OCI-LY7 (cell line): Measurements from ENCODE around the gene SSPN. TPM values are rescaled to one million over a fixed set of nuclear protein-coding genes. Genes with fewer than 3 reads are reported as not detected.

Experiments
- BruUV-seq: library from RNA; stranded (reverse); fragments of 400-500 nt; replicated peaks from 2 replicates; lab custom pipeline; 2021; lab: Mats Ljungman, UMichigan
- CTCF ChIA-PET: fragments of 300-600 bp; sonication (Branson Sonifier 250); formaldehyde crosslinking; loops from one replicate; lab custom pipeline; 2022; ENCODE audit warnings: antibody characterized with exemption; ENCODE audit not compliant: unreplicated experiment; lab: Charles Lee
- POLR2A ChIA-PET: fragments of 300-600 bp; sonication (Branson Sonifier 250); formaldehyde crosslinking; loops from one replicate; lab custom pipeline; 2022; ENCODE audit warnings: antibody characterized with exemption; lab: Charles Lee
- DNase-seq: peaks from one replicate; pipeline ENCODE4 v3.0.0-alpha.2; 2015; ENCODE audit warnings: low spot score
- H2AFZ ChIP-seq: fragments of 200-600 bp; sonication (generic), shearing (Covaris generic); 2 replicates; pipeline ENCODE4 v1.6.1; 2014; ENCODE audit warnings: mild to moderate bottlenecking, antibody characterized with exemption, low read length, moderate library complexity
- H3K27ac ChIP-seq: fragments of 200-600 bp; sonication (generic); 2 replicates; pipeline ENCODE4 v1.5.1; 2014; ENCODE audit warnings: mixed run types, low read depth, mild to moderate bottlenecking, moderate library complexity, low read length, inconsistent platforms; ENCODE audit not compliant: poor library complexity, severe bottlenecking
- H3K36me3 ChIP-seq: fragments of 200-600 bp; sonication (generic); 2 replicates; pipeline ENCODE4 v1.6.1; 2014; ENCODE audit warnings: mild to moderate bottlenecking, antibody characterized with exemption, low read length, moderate library complexity, mixed read lengths; ENCODE audit not compliant: insufficient read depth
- H3K4me1 ChIP-seq: fragments of 200-600 bp; sonication (generic); 2 replicates; pipeline ENCODE4 v1.5.1; 2014; ENCODE audit warnings: mild to moderate bottlenecking, low read length; ENCODE audit not compliant: insufficient read depth, poor library complexity, severe bottlenecking
- H3K4me2 ChIP-seq: fragments of 200-600 bp; sonication (generic); 2 replicates; pipeline ENCODE4 v1.6.1; 2014; ENCODE audit warnings: mild to moderate bottlenecking, low read length
- H3K4me3 ChIP-seq: fragments of 200-600 bp; sonication (generic); 2 replicates; pipeline ENCODE4 v1.5.1; 2014; ENCODE audit warnings: mild to moderate bottlenecking, low read depth, low read length; ENCODE audit not compliant: poor library complexity, severe bottlenecking
- H3K79me2 ChIP-seq: fragments of 200-600 bp; sonication (generic); 2 replicates; pipeline ENCODE4 v1.6.1; 2016; ENCODE audit warnings: low read depth, mild to moderate bottlenecking, low read length, moderate library complexity, mixed read lengths; ENCODE audit not compliant: insufficient read depth
- H3K9me2 ChIP-seq: fragments of 200-600 bp; sonication (generic); 2 replicates; pipeline ENCODE4 v1.6.1; 2016; ENCODE audit warnings: mild to moderate bottlenecking, low read length, mixed read lengths; ENCODE audit not compliant: insufficient read depth
- H3K9me3 ChIP-seq: fragments of 200-600 bp; sonication (generic); 2 replicates; pipeline ENCODE4 v1.6.1; 2014; ENCODE audit warnings: mild to moderate bottlenecking, mixed run types, low read length, mixed read lengths
- H4K20me1 ChIP-seq: fragments of 200-600 bp; sonication (generic); 2 replicates; pipeline ENCODE4 v1.6.1; 2014; ENCODE audit warnings: mild to moderate bottlenecking, antibody characterized with exemption, low read length, moderate library complexity, mixed read lengths; ENCODE audit not compliant: insufficient read depth
- CTCF ChIP-seq: fragments of 200-600 bp; sonication (generic); conservative IDR thresholded peaks from 2 replicates; pipeline ENCODE4 v1.5.1; 2014; ENCODE audit warnings: mild to moderate bottlenecking, antibody characterized with exemption, low read length, moderate library complexity, mixed read lengths
- EZH2phosphoT487 ChIP-seq: fragments of 200-600 bp; sonication (generic); IDR thresholded peaks from 2 replicates; pipeline ENCODE4 v1.6.1; 2018; ENCODE audit warnings: low read depth, borderline replicate concordance, mild to moderate bottlenecking, mixed run types, antibody characterized with exemption, low read length, moderate library complexity, mixed read lengths
- intact Hi-C: fragments of 100-400 bp; cut with micrococcal nuclease; formaldehyde crosslinking; loops from one replicate; pipeline ENCODE4 v1.10.0; 2022; ENCODE audit not compliant: unreplicated experiment
- total RNA-seq, 2 experiments: library from RNA; depleted of rRNA in 1 of 2; stranded (reverse); fragments of >200 nt in 1 of 2; shearing (Covaris generic) in 1 of 2; gene quantifications; 2 replicates each; pipeline ENCODE4 v1.2.3, GENCODE V29; 2014 to 2022

SSPN gene
- total RNA-seq, 2 experiments from 2014 or later = not detected

- ChIA-PET CTCF (no interaction called here), POLR2A (interaction anchor here (0.5 to 1.0 kb wide), 5 partner anchors 47 to 1573 kb away, joined by 3 to 5 read pairs (median 3); no protein-coding TSS in a partner anchor)
- no peak overlapping the region for H3K4me3 ChIP-seq
- H3K9me3 ChIP-seq = no peaks in the 10 kb centered on the region
- TF ChIP-seq CTCF (no peak), EZH2phosphoT487 (no peak)
- H3K79me2 ChIP-seq = no peaks in the 10 kb centered on the region
- H3K9me2 ChIP-seq = no peaks in the 10 kb centered on the region
- intact Hi-C loops = no loop called here
- BruUV-seq = no TSS peak
- DNase-seq = no peak
- no peak overlapping the region for H2AFZ ChIP-seq
- H3K4me1 ChIP-seq = no peaks in the 10 kb centered on the region
- H4K20me1 ChIP-seq = no peaks in the 10 kb centered on the region
- no peak overlapping the region for H3K4me2 ChIP-seq
- H3K27ac ChIP-seq = no peak overlapping the region
- no peaks in the 10 kb centered on the region for H3K36me3 ChIP-seq
Observed at GRCh38 chr12:26264215-26264838, 69.0 kb downstream of the SSPN start.

- no peaks in the 10 kb centered on the region for H3K4me1 ChIP-seq
- H2AFZ ChIP-seq = no peak overlapping the region
- H3K9me3 ChIP-seq = no peaks in the 10 kb centered on the region
- no peak overlapping the region for H3K4me3 ChIP-seq
- TF ChIP-seq CTCF (no peak), EZH2phosphoT487 (no peak)
- no peak overlapping the region for H3K27ac ChIP-seq
- H4K20me1 ChIP-seq = no peaks in the 10 kb centered on the region
- CTCF ChIA-PET = no interaction called here
- BruUV-seq = no TSS peak
- intact Hi-C loops = no loop called here
- POLR2A ChIA-PET = interaction anchor here (1.0 to 1.7 kb wide), 2 partner anchors 9 to 73 kb away, joined by 3 to 4 read pairs; no protein-coding TSS in a partner anchor
- H3K36me3 ChIP-seq = no peaks in the 10 kb centered on the region
- H3K4me2 ChIP-seq = no peak overlapping the region
- no peak for DNase-seq
- H3K9me2 ChIP-seq = no peaks in the 10 kb centered on the region
- no peaks in the 10 kb centered on the region for H3K79me2 ChIP-seq
Observed at GRCh38 chr12:26265606-26266005, 70.2 kb downstream of the SSPN start.

- BruUV-seq = no TSS peak
- Histone ChIP-seq H3K27ac (no peak overlapping the region), H3K36me3 (no peaks in the 10 kb centered on the region), H3K4me2 (no peak overlapping the region), H3K9me2 (no peaks in the 10 kb centered on the region), H3K4me3 (no peak overlapping the region), H3K79me2 (no peaks in the 10 kb centered on the region), H2AFZ (no peak overlapping the region), H3K4me1 (no peaks in the 10 kb centered on the region), H4K20me1 (no peaks in the 10 kb centered on the region), H3K9me3 (no peaks in the 10 kb centered on the region)
- DNase-seq = no peak
- TF ChIP-seq EZH2phosphoT487 = no peak
- TF ChIP-seq CTCF = no peak
- CTCF ChIA-PET = no interaction called here
- POLR2A ChIA-PET = interaction anchor here (0.7 kb wide), 1 partner anchor 1219 kb away, joined by 3 read pairs; no protein-coding TSS in a partner anchor
- intact Hi-C loops = no loop called here
Observed at GRCh38 chr12:26266881-26267280, 71.5 kb downstream of the SSPN start.
